ENCODE results near the gene OR2J1. TPM values are rescaled to one million over a fixed set of nuclear protein-coding genes. Genes with fewer than 3 reads are reported as not detected.

OR2J1 gene
- total RNA-seq: not detected in 2 replicates

DNA sequence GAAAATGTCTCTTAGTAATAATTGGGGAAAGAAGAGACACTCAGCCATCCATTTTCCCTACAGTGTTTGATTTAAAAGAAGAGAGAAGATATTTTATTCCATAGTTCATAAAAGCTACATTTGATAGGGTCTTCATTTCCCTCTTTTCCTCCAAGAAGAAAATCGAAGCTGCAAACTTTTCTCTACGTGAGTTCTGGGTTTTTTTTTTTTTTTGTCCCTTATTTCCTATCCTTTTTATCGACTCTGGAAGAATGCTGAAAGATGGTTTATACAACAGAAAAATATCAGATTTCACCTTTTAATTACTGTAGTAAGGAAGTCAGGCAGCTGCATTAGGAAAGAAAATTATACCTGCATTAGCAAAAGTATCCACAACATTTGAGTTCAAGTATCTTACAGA lies at the start of gene OR2J1:
TSS of gene OR2J1 (plus strand) at position 301 of the 400 bp plus-strand sequence. CDS start 1,453 bp downstream, outside the sequence.
- no peak within 1 kb of the TSS for H3K4me3 ChIP-seq (ENCODE audit: low read depth, low read length)
- TF ChIP-seq, protein P1, sequence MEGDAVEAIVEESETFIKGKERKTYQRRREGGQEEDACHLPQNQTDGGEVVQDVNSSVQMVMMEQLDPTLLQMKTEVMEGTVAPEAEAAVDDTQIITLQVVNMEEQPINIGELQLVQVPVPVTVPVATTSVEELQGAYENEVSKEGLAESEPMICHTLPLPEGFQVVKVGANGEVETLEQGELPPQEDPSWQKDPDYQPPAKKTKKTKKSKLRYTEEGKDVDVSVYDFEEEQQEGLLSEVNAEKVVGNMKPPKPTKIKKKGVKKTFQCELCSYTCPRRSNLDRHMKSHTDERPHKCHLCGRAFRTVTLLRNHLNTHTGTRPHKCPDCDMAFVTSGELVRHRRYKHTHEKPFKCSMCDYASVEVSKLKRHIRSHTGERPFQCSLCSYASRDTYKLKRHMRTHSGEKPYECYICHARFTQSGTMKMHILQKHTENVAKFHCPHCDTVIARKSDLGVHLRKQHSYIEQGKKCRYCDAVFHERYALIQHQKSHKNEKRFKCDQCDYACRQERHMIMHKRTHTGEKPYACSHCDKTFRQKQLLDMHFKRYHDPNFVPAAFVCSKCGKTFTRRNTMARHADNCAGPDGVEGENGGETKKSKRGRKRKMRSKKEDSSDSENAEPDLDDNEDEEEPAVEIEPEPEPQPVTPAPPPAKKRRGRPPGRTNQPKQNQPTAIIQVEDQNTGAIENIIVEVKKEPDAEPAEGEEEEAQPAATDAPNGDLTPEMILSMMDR (IDR thresholded peaks at IDR 0.05; ENCODE audit: insufficient read depth, low read depth, low read length): no peak
- no peak for DNase-seq (ENCODE audit: low read depth)

DNA sequence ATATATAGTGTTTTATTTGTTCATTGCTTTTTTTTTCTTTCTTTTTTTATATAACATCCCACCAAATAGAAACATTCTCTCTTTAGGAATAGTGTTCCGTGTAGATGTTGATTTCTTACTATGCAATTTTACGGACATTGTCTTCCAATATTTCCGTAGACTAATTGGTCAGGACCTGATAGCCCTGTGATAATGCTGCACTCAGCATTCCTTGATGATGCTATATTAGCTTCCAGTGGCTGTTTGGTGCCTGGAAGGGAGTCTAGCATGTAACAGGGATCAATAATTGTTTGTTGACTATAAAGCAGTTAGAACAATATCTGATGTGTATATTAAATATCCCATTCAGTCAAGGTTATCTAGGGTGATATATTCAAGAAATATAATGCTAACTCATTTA lies 47.6 kb upstream of the OR2J1 start:
- TF ChIP-seq, protein P1 (IDR thresholded peaks at IDR 0.05; ENCODE audit: insufficient read depth, low read depth, low read length): no peak
- no peak overlapping the region for H3K4me3 ChIP-seq (ENCODE audit: low read depth, low read length)
- no peak for DNase-seq (ENCODE audit: low read depth)

DNA sequence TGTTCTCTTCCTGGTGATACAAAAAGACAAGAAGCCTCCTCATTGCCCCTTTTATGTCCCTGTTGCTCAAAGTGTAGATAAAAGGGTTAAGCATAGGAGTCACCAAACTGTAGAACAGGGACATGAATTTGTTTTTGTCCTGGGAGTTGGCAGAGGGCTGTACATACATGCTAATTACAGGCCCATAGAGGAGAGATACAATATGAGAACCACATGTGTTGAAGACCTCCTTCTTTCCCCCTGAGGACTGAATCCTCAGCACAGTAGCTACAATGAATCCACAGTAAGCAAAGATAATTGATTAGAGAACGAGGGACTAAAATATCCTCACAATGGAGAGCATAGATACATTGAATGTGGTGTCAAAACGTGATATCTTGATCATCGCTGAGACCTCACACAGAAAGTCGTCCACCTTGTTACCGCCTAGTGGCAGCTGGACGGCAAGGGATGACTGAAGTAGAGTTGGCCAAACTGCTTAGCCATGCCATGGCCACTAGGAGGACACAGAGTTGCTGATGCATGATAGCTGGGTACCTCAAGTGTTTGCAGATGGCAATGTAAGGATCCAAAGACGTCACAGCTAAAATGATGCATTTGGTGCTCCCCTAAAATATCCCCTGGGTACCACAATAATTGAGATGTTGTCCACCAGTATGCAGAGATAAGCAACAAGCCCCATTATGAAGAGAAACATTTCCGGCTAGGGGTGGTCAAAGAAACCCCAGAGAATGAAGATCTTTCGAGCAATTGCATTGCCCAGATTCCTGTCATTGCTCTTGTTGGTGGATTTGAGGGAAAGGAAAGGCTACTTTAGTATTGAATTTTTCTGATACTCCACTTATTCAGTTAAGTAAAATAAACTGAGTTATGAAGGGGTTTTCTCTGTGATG lies 27.2 kb upstream of the OR2J1 start:
- DNase-seq (ENCODE audit: low read depth): peak; percentile 9
- TF ChIP-seq, protein P1 (IDR thresholded peaks at IDR 0.05; ENCODE audit: insufficient read depth, low read depth, low read length): peak; percentile 68
- no peak overlapping the region for H3K4me3 ChIP-seq (ENCODE audit: low read depth, low read length)

DNA sequence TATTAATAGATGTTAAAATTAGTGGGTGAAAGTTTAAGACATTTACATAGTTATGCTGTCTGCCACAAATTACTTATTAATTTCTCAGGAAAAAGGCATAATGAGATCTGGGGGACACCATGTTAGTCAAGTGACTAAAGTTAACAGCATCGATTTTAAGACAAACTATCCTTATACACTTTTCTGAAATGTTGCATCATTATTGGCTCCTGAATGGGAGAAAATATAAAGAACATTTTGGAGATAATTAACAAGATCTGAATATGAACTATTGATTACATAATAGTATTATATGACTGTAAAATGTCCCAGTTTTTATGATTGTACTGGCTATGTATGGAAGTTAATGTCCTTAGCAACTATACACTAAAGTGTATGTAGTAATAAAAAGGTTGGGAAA lies 20.1 kb upstream of the OR2J1 start:
- H3K4me3 ChIP-seq (ENCODE audit: low read depth, low read length): no peak overlapping the region
- DNase-seq (ENCODE audit: low read depth): no peak
- TF ChIP-seq, protein P1 (IDR thresholded peaks at IDR 0.05; ENCODE audit: insufficient read depth, low read depth, low read length): no peak

DNA sequence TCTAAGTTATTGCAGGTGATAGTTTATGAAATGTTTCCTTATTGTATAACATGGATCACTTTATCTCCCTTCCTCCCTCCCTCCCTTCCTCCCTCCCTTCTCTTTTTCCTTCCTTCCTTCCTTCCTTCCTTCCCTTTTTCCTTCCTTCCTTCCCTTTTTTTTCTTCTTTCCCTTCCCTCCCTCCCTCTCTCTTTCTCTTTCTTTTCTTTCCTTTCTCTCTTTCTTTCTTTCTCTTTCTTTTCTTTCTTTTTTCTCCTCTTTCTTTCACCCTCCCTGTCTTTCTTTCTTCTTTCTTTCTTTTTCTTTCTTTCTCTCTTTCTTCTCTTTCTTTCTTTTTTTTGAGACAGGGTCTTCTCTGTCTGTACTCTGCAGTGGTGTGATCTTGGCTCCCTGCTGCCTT lies 18.0 kb upstream of the OR2J1 start:
- H3K4me3 ChIP-seq (ENCODE audit: low read depth, low read length): no peak overlapping the region
- no peak for DNase-seq (ENCODE audit: low read depth)
- TF ChIP-seq, protein P1 (IDR thresholded peaks at IDR 0.05; ENCODE audit: insufficient read depth, low read depth, low read length): no peak

DNA sequence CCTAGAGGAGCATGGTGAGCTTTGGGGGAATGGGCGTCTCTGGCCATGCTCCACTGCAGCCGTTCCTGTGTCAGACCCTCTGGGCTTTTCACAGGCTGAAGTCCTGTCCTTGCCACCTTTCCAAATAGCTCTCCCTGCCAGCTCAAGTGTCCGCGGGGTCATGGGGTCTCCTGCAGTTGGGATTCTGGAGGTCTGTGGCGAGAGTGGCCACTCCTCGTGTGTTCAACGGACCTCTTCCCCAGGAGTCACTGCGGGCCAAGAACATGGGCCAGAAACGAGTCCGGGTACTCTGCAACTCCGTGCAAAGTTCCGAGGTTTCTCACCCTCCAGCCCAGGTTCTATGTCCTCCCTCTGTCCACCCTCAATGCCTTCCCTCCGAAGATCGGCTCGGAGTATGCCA lies 16.8 kb upstream of the OR2J1 start:
- H3K4me3 ChIP-seq (ENCODE audit: low read depth, low read length): no peak overlapping the region
- no peak for DNase-seq (ENCODE audit: low read depth)
- TF ChIP-seq, protein P1 (IDR thresholded peaks at IDR 0.05; ENCODE audit: insufficient read depth, low read depth, low read length): no peak
